T-helper 17 cell (primary cell): ENCODE results near the gene PRR23C. TPM values are rescaled to one million over a fixed set of nuclear protein-coding genes. Genes with fewer than 3 reads are reported as not detected.

Experiments used
- ATAC-seq: fragments of 150-1000 bp; cut with Tn5 transposase; 2 replicates; pipeline ENCODE4 v1.10.0; 2021; ENCODE audit warnings: mild to moderate bottlenecking, moderate library complexity
- DNase-seq, 3 donors: peaks; one replicate each; pipeline versions ENCODE4 v3.0.0 to v3.0.0-alpha.2; 2020 to 2021
- H3K9me3 ChIP-seq: one replicate; pipeline ENCODE4 v1.7.0; 2013; ENCODE audit warnings: low read length, mild to moderate bottlenecking; ENCODE audit not compliant: control insufficient read depth, poor library complexity, severe bottlenecking
- H3K27ac Mint-ChIP-seq: one replicate; pipeline ENCODE4 v1.8.0; 2022; ENCODE audit warnings: mild to moderate bottlenecking, moderate library complexity, mixed read lengths
- H3K27me3 Mint-ChIP-seq: one replicate; pipeline ENCODE4 v1.8.0; 2022; ENCODE audit warnings: mixed read lengths
- H3K36me3 Mint-ChIP-seq: one replicate; pipeline ENCODE4 v1.8.0; 2022; ENCODE audit warnings: low read depth, mixed read lengths
- H3K4me1 Mint-ChIP-seq: one replicate; pipeline ENCODE4 v1.8.0; 2022; ENCODE audit warnings: mild to moderate bottlenecking, mixed read lengths
- H3K4me3 Mint-ChIP-seq: one replicate; pipeline ENCODE4 v1.8.0; 2022; ENCODE audit warnings: mild to moderate bottlenecking, moderate library complexity, mixed read lengths
- total RNA-seq, 4 donors: library from RNA in 2 of 4; stranded (reverse) in 2 of 4; gene quantifications; one replicate each; pipeline ENCODE4 v1.2.3 and lab custom pipeline; 2022 to 2026

The PRR23C gene
- total RNA-seq, 2 donors from 2014 or later: not detected

GRCh38 chr3:139024968-139025367 is 19.7 kb downstream of the PRR23C start:
- ATAC-seq: no peak

GRCh38 chr3:139020868-139021234 is 23.8 kb downstream of the PRR23C start, which contains the start of gene PRR23B:
Gene PRR23B (minus strand): TSS chr3:139020926. CDS start chr3:139020661, 265 bp downstream.
- DNase-seq (no peak), ATAC-seq (no peak)
- no peaks in the 10 kb centered on the region for H3K36me3 Mint-ChIP-seq
- no peaks in the 10 kb centered on the region for H3K4me1 Mint-ChIP-seq
- no peaks in the 10 kb centered on the region for H3K27me3 Mint-ChIP-seq
- no peak within 1 kb of the TSS for H3K27ac Mint-ChIP-seq
- no peak within 1 kb of the TSS for H3K4me3 Mint-ChIP-seq
- no peaks in the 10 kb centered on the region for H3K9me3 ChIP-seq

More at GRCh38 chr3:139024968-139025367, 19.7 kb downstream of the PRR23C start:
- Mint-ChIP-seq H3K27ac (no peak overlapping the region), H3K27me3 (no peaks in the 10 kb centered on the region), H3K4me1 (no peaks in the 10 kb centered on the region), H3K36me3 (no peaks in the 10 kb centered on the region), H3K4me3 (no peak overlapping the region)
- no peaks in the 10 kb centered on the region for H3K9me3 ChIP-seq
- DNase-seq: no peak

- no peaks in the 10 kb centered on the region for H3K9me3 ChIP-seq
- H3K4me3 Mint-ChIP-seq: no peak overlapping the region
- ATAC-seq (no peak), DNase-seq (no peak)
- H3K27ac Mint-ChIP-seq: no peak overlapping the region
- H3K36me3 Mint-ChIP-seq: no peaks in the 10 kb centered on the region
- no peaks in the 10 kb centered on the region for H3K27me3 Mint-ChIP-seq
- no peaks in the 10 kb centered on the region for H3K4me1 Mint-ChIP-seq
Observed at GRCh38 chr3:139020036-139020867, 24.4 kb downstream of the PRR23C start.

GRCh38 chr3:139016430-139017048 is 28.2 kb downstream of the PRR23C start:
- Mint-ChIP-seq H3K27ac (no peak overlapping the region), H3K4me3 (no peak overlapping the region), H3K4me1 (no peaks in the 10 kb centered on the region), H3K36me3 (no peaks in the 10 kb centered on the region), H3K27me3 (no peaks in the 10 kb centered on the region)
- DNase-seq (no peak), ATAC-seq (no peak)
- no peaks in the 10 kb centered on the region for H3K9me3 ChIP-seq

- Mint-ChIP-seq H3K4me3 (no peak within 1 kb of the TSS), H3K27me3 (no peaks in the 10 kb centered on the region), H3K27ac (no peak within 1 kb of the TSS), H3K36me3 (no peaks in the 10 kb centered on the region), H3K4me1 (no peaks in the 10 kb centered on the region)
- DNase-seq: no peak
- H3K9me3 ChIP-seq: no peaks in the 10 kb centered on the region
- no peak for ATAC-seq
Observed at GRCh38 chr3:139006051-139006716, 38.5 kb downstream of the PRR23C start, which contains the start of gene PRR23A. Gene PRR23A (minus strand): TSS chr3:139006268. CDS start chr3:139006268, 0 bp downstream.

GRCh38 chr3:139005356-139005993 is 39.2 kb downstream of the PRR23C start:
- Mint-ChIP-seq H3K4me1 (no peaks in the 10 kb centered on the region), H3K27ac (no peak overlapping the region), H3K4me3 (no peak overlapping the region), H3K36me3 (peaks cover 3% of the 10 kb centered on the region), H3K27me3 (no peaks in the 10 kb centered on the region)
- ATAC-seq: no peak
- H3K9me3 ChIP-seq: no peaks in the 10 kb centered on the region
- DNase-seq: no peak

GRCh38 chr3:138995706-138996105 is 49.0 kb downstream of the PRR23C start:
- no peaks in the 10 kb centered on the region for H3K9me3 ChIP-seq
- H3K27ac Mint-ChIP-seq: no peak overlapping the region
- no peaks in the 10 kb centered on the region for H3K4me1 Mint-ChIP-seq
- no peak for DNase-seq
- no peak overlapping the region for H3K4me3 Mint-ChIP-seq
- H3K36me3 Mint-ChIP-seq: no peaks in the 10 kb centered on the region
- no peak for ATAC-seq
- peaks cover 30% of the 10 kb centered on the region for H3K27me3 Mint-ChIP-seq

Other genes with a start within 250 kb of the PRR23C start
- gene PIK3CB, start 210.0 kb downstream of the PRR23C start, total RNA-seq: 10 to 100 TPM; 26.5 to 36.2 TPM
- not detected for gene FOXL2, start 97.8 kb downstream of the PRR23C start, total RNA-seq
- not detected for gene FOXL2NB, start 97.7 kb downstream of the PRR23C start, total RNA-seq
- not detected for gene PRR23A, start 38.6 kb downstream of the PRR23C start, total RNA-seq
- not detected for gene PRR23B, start 24.0 kb downstream of the PRR23C start, total RNA-seq